GM10266 (cell line): ENCODE results near the gene TCEA3.

ENCODE experiments used
- DNase-seq: peaks from one replicate; pipeline ENCODE4 v3.0.0; 2012; ENCODE audit errors: extremely low spot score
- TF ChIP-seq, protein P1 (sequence below): IDR thresholded peaks from 2 replicates; pipeline ENCODE4 v1.5.1; 2012; ENCODE audit warnings: mild to moderate bottlenecking, low read depth; ENCODE audit not compliant: control insufficient read depth, insufficient read depth; ENCODE audit errors: missing control alignments

The TCEA3 gene

GRCh38 chr1:23371987-23372880 is 52.3 kb downstream of the TCEA3 start:
- TF ChIP-seq, protein P1, sequence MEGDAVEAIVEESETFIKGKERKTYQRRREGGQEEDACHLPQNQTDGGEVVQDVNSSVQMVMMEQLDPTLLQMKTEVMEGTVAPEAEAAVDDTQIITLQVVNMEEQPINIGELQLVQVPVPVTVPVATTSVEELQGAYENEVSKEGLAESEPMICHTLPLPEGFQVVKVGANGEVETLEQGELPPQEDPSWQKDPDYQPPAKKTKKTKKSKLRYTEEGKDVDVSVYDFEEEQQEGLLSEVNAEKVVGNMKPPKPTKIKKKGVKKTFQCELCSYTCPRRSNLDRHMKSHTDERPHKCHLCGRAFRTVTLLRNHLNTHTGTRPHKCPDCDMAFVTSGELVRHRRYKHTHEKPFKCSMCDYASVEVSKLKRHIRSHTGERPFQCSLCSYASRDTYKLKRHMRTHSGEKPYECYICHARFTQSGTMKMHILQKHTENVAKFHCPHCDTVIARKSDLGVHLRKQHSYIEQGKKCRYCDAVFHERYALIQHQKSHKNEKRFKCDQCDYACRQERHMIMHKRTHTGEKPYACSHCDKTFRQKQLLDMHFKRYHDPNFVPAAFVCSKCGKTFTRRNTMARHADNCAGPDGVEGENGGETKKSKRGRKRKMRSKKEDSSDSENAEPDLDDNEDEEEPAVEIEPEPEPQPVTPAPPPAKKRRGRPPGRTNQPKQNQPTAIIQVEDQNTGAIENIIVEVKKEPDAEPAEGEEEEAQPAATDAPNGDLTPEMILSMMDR: no peak

GRCh38 chr1:23370709-23371584 is 53.6 kb downstream of the TCEA3 start:
- no peak for DNase-seq
- TF ChIP-seq, protein P1: no peak

More at GRCh38 chr1:23371987-23372880, 52.3 kb downstream of the TCEA3 start:
- no peak for DNase-seq

DNA sequence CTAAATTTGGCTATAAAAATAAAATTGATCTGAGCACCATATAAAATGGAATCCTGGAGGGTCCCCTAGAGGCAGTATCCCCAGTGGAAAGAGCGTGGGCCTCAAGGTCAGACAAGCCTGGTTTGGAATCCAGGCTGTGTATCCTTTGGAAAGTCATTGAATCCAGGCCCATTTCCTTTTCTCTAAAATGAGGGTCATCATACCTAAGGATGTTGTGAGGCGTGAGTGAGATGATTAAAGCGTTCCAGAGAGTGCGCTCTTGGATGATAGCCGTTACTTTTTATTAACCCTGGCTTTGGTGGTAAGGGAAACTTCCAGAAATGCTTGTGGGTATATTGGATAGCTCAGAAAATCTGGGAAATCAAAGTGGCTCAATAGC is 54.2 kb downstream of the TCEA3 start:
- TF ChIP-seq, protein P1: no peak
- DNase-seq: no peak

DNA sequence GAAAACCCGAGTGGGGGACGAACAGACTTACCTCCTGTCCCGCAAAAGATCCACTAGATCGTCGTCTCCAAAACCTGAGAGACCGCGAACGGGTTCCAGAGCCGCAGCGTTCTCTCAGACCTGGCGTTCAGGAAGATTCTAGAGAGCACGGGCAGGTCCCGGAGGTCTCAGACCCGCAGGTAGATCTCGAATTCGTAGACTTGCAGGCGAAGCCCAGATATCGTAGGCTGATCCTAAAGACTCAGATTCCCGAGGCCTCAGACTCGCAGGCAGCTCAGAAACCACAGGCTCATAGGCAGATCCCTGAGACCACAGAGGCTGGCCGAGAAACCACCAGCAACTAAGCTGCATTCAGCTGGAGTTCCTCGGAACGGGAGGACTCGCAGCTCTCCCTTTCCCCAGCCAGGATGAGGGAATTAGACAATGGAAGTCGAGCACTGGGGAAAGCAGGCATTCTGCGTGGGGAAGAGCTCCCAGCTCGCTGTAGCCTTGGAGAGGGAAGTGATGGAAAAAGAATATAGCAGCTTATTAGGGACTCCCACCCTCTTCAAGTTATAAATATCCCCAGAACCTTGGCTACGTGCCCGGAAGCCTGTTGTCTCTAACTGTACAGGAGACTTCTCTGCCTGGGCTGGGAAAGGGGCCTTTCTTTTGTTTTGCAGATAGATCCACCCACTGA is 55.1 kb downstream of the TCEA3 start, which contains the start of gene ZNF436:
Gene ZNF436, minus strand, starts transcription at position 502 of the 679 bp plus-strand sequence. CDS start 1,831 bp downstream, outside the sequence.
- TF ChIP-seq, protein P1: no peak
- peak; percentile 38 for DNase-seq

GRCh38 chr1:23368562-23369334 is 55.8 kb downstream of the TCEA3 start:
- peak; percentile 86 for DNase-seq
- TF ChIP-seq, protein P1: peak; percentile 44

GRCh38 chr1:23367791-23368561 is 56.6 kb downstream of the TCEA3 start:
- TF ChIP-seq, protein P1: no peak
- DNase-seq: peak; percentile 97
